Measurements from ENCODE around the gene CSNK1A1.

DNA sequence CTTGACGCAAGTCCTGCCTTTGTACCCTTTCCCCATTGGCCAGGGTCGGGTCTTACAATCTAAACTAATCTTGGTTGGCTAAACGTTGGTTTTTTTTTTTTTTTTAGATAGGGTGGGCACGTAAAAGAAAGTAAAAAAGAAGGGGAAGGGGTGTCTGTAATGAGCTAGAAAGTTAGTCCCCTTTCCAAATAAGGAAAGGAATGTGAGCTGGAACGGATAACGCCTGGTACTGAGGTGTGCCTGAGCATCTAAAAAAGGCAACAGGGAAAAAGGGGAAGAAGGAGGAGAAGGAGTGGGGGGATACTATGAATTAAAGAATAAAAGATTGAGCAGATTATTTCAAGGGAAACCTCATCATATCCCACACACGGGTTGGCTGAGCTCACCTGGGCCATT lies 105.9 kb downstream of the CSNK1A1 start:
- TF ChIP-seq CTCF (IDR thresholded peaks at IDR 0.05): no peak
- TF ChIP-seq POLR2AphosphoS5 (IDR thresholded peaks at IDR 0.05): no peak
